ENCODE measurements around the gene TAF11L3. TPM values are rescaled to one million over a fixed set of nuclear protein-coding genes. Genes with fewer than 3 reads are reported as not detected.
"Not testable (repeated sequence)": the region's sequence is repeated elsewhere in the genome, so short reads cannot be mapped to it uniquely, and the experiment has no call there.

The TAF11L3 gene
- total RNA-seq, 1 experiment from 2014 or later, result not detected

DNA sequence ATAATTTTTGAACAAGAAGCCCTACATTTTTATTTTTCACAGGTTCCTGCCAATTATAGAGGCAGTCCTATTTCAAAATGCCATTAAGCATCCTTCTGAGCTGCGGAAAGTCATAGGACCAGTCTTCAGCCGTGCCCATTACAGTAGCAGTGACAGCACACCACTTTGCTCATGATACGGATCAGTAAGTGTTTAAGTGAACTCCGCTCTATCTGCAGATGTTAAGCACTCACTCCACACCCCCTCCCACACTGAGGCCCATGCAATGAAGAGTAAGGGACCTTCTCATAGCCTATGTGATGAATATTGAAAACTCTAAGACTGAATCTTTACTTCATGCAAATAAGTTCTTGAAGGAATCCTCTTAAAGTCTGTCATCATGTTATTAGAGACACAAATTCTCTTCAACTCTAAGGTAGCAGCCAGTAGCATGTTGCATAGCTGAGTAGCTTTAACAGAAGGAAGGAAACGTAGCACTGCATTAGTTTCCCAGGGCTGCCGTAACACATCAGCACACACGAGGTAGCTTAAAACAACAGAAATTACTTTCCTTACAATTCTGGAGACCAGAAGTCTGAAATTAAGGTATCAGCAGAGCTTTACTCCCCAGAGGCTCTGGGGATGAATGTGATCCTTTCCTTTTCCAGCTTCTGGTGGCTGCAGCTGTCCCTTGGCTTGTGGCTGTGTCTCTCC is 40.4 kb upstream of the TAF11L3 start:
- no peak overlapping the region for H3K4me2 ChIP-seq (ENCODE audit: low read length)
- H3K27me3 ChIP-seq (ENCODE audit: low read length), result no peaks in the 10 kb centered on the region
- H4K20me1 ChIP-seq (ENCODE audit: low read length), result no peaks in the 10 kb centered on the region
- ChIA-PET CTCF (no interaction called here), POLR2A (ENCODE audit: unreplicated experiment) (no interaction called here)
- no peak for DNase-seq
- H3F3A ChIP-seq (ENCODE audit: low read length, unreplicated experiment), result no peaks in the 10 kb centered on the region
- no peaks in the 10 kb centered on the region for H3K36me3 ChIP-seq (ENCODE audit: low read depth, low read length)
- no peaks in the 10 kb centered on the region for H3K9me2 ChIP-seq (replicated peaks; ENCODE audit: low read length)
- intact Hi-C loops (cut with micrococcal nuclease), result no loop called here
- no peaks in the 10 kb centered on the region for H3K9me3 ChIP-seq (ENCODE audit: low read length)
- H3K79me2 ChIP-seq (ENCODE audit: low read length), result no peaks in the 10 kb centered on the region
- BruUV-seq (replicated peaks), result no TSS peak
- H3K4me1 ChIP-seq (ENCODE audit: insufficient read depth, low read length), result no peaks in the 10 kb centered on the region
- no peak overlapping the region for H3K4me3 ChIP-seq (ENCODE audit: low read length)
- no peak overlapping the region for H3K9ac ChIP-seq (ENCODE audit: low read length)
- no peak for ATAC-seq
- no peak for TF ChIP-seq EZH2 (IDR thresholded peaks at IDR 0.05; ENCODE audit: low read length, unreplicated experiment)
- TF ChIP-seq EZH2phosphoT487 (IDR thresholded peaks at IDR 0.05; ENCODE audit: borderline replicate concordance, low read length), result no peak
- TF ChIP-seq, protein P1, sequence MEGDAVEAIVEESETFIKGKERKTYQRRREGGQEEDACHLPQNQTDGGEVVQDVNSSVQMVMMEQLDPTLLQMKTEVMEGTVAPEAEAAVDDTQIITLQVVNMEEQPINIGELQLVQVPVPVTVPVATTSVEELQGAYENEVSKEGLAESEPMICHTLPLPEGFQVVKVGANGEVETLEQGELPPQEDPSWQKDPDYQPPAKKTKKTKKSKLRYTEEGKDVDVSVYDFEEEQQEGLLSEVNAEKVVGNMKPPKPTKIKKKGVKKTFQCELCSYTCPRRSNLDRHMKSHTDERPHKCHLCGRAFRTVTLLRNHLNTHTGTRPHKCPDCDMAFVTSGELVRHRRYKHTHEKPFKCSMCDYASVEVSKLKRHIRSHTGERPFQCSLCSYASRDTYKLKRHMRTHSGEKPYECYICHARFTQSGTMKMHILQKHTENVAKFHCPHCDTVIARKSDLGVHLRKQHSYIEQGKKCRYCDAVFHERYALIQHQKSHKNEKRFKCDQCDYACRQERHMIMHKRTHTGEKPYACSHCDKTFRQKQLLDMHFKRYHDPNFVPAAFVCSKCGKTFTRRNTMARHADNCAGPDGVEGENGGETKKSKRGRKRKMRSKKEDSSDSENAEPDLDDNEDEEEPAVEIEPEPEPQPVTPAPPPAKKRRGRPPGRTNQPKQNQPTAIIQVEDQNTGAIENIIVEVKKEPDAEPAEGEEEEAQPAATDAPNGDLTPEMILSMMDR (conservative IDR thresholded peaks at IDR 0.05; ENCODE audit: low read depth, low read length), result no peak
- no peak overlapping the region for H3K27ac ChIP-seq (ENCODE audit: low read length)
- H2AFZ ChIP-seq (ENCODE audit: low read length), result no peak overlapping the region

GRCh38 chr5:17481378-17481777 is 36.8 kb upstream of the TAF11L3 start:
- TF ChIP-seq EZH2phosphoT487 (IDR thresholded peaks at IDR 0.05; ENCODE audit: borderline replicate concordance, low read length), result no peak
- TF ChIP-seq EZH2 (IDR thresholded peaks at IDR 0.05; ENCODE audit: low read length, unreplicated experiment), result no peak
- TF ChIP-seq, protein P1 (conservative IDR thresholded peaks at IDR 0.05; ENCODE audit: low read depth, low read length), result no peak
- Histone ChIP-seq H3K27me3 (ENCODE audit: low read length) (no peaks in the 10 kb centered on the region), H3K9ac (ENCODE audit: low read length) (no peak overlapping the region), H3K9me3 (ENCODE audit: low read length) (no peaks in the 10 kb centered on the region), H3K4me1 (ENCODE audit: insufficient read depth, low read length) (0 out of 2 replicates have a peak, but pooled peaks cover under 1% of the 10 kb centered on the region), H3K27ac (ENCODE audit: low read length) (no peak overlapping the region), H3F3A (ENCODE audit: low read length, unreplicated experiment) (no peaks in the 10 kb centered on the region), H3K36me3 (ENCODE audit: low read depth, low read length) (no peaks in the 10 kb centered on the region), H3K9me2 (replicated peaks; ENCODE audit: low read length) (no peaks in the 10 kb centered on the region), H3K4me3 (ENCODE audit: low read length) (no peak overlapping the region), H4K20me1 (ENCODE audit: low read length) (no peaks in the 10 kb centered on the region), H3K4me2 (ENCODE audit: low read length) (no peak overlapping the region), H3K79me2 (ENCODE audit: low read length) (no peaks in the 10 kb centered on the region), H2AFZ (ENCODE audit: low read length) (peak overlapping the region; percentile 40; the same call in 1 of the 2 replicates)
- ATAC-seq, result no peak
- ChIA-PET CTCF (interaction anchor here (0.7 kb wide), 1 partner anchor 166 kb away, joined by 5 read pairs; no protein-coding TSS in a partner anchor), POLR2A (ENCODE audit: unreplicated experiment) (no interaction called here)
- BruUV-seq (replicated peaks), result no TSS peak
- no peak for DNase-seq
- intact Hi-C loops (cut with micrococcal nuclease), result no loop called here

- ChIA-PET CTCF (no interaction called here), POLR2A (ENCODE audit: unreplicated experiment) (no interaction called here)
- TF ChIP-seq EZH2 (IDR thresholded peaks at IDR 0.05; ENCODE audit: low read length, unreplicated experiment) (no peak), EZH2phosphoT487 (IDR thresholded peaks at IDR 0.05; ENCODE audit: borderline replicate concordance, low read length) (no peak)
- TF ChIP-seq, protein P1 (conservative IDR thresholded peaks at IDR 0.05; ENCODE audit: low read depth, low read length), result no peak
- Histone ChIP-seq H2AFZ (ENCODE audit: low read length) (no peak overlapping the region), H3K27me3 (ENCODE audit: low read length) (no peaks in the 10 kb centered on the region), H3K4me2 (ENCODE audit: low read length) (no peak overlapping the region), H3K79me2 (ENCODE audit: low read length) (no peaks in the 10 kb centered on the region), H3K9me2 (replicated peaks; ENCODE audit: low read length) (no peaks in the 10 kb centered on the region), H3F3A (ENCODE audit: low read length, unreplicated experiment) (peaks cover 6% of the 10 kb centered on the region), H3K9me3 (ENCODE audit: low read length) (no peaks in the 10 kb centered on the region), H3K36me3 (ENCODE audit: low read depth, low read length) (no peaks in the 10 kb centered on the region), H4K20me1 (ENCODE audit: low read length) (no peaks in the 10 kb centered on the region), H3K9ac (ENCODE audit: low read length) (no peak overlapping the region), H3K4me3 (ENCODE audit: low read length) (no peak overlapping the region), H3K27ac (ENCODE audit: low read length) (no peak overlapping the region), H3K4me1 (ENCODE audit: insufficient read depth, low read length) (peaks cover 12% of the 10 kb centered on the region)
- no TSS peak for BruUV-seq (replicated peaks)
- DNase-seq (no peak), ATAC-seq (no peak)
- intact Hi-C loops (cut with micrococcal nuclease), result no loop called here
These were observed 35.4 kb upstream of the TAF11L3 start for GRCh38 chr5:17482790-17483189.

DNA sequence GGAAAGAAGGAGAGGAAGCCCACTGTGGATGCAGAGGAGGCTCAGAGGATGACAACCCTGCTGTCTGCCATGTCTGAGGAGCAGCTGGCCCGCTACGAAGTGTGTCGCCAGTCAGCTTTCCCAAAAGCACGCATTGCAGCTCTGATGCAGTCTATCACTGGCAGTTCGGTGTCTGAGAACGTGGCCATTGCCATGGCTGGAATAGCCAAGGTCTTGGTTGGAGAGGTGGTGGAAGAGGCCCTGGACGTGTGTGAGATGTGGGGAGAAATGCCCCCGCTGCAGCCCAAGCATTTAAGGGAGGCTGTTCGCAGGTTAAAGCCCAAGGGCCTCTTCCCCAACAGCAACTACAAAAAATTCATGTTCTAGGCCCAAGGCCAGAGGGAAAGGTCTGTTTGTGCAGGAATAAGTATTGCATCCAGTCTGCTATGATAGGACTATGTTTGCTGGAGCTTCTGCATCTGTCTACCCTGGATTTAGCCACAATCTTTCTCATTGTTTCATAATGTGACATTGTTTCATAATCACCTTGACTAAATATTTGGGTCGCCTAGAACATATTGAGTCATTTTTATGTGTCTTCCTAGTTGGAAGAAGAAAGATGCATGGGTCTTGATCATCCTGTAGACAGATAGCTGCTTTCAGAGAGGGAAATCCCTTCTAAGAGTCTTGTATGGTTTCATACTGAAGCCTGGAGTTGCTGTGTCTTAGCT is 31.5 kb upstream of the TAF11L3 start:
- H3K9ac ChIP-seq (ENCODE audit: low read length); BruUV-seq (replicated peaks); H3K9me2 ChIP-seq (replicated peaks; ENCODE audit: low read length); H3K27me3 ChIP-seq (ENCODE audit: low read length); H3F3A ChIP-seq (ENCODE audit: low read length, unreplicated experiment); H3K79me2 ChIP-seq (ENCODE audit: low read length); CTCF ChIA-PET; H3K36me3 ChIP-seq (ENCODE audit: low read depth, low read length); H4K20me1 ChIP-seq (ENCODE audit: low read length); H3K9me3 ChIP-seq (ENCODE audit: low read length); H3K27ac ChIP-seq (ENCODE audit: low read length); intact Hi-C loops (cut with micrococcal nuclease); H2AFZ ChIP-seq (ENCODE audit: low read length); POLR2A ChIA-PET (ENCODE audit: unreplicated experiment); H3K4me3 ChIP-seq (ENCODE audit: low read length): not testable (repeated sequence)
- H3K4me1 ChIP-seq (ENCODE audit: insufficient read depth, low read length), result peaks cover 12% of the 10 kb centered on the region
- peak overlapping the region; percentile 30 for H3K4me2 ChIP-seq (ENCODE audit: low read length)
- DNase-seq (peak; percentile 55), ATAC-seq (peak; percentile 66)

Measured in PC-3 (cell line).